22Rv1 (cell line): ENCODE data around the gene MESP1.
"Not testable (repeated sequence)": the region's sequence is repeated elsewhere in the genome, so short reads cannot be mapped to it uniquely, and the experiment has no call there.

ENCODE experiments used
- H3K27ac ChIP-seq: fragments of 450-650 bp; 2 replicates; pipeline ENCODE4 v1.5.1; 2017
- CTCF ChIP-seq: fragments of 450-650 bp; IDR thresholded peaks from 2 replicates; pipeline ENCODE4 v1.5.1; 2017; ENCODE audit warnings: mild to moderate bottlenecking
- ZFX ChIP-seq: fragments of 450-650 bp; IDR thresholded peaks from 2 replicates; pipeline ENCODE4 v1.6.1; 2017; ENCODE audit warnings: antibody characterized with exemption, borderline replicate concordance

The MESP1 gene

GRCh38 chr15:89792106-89792805 lies 41.2 kb upstream of the MESP1 start:
- TF ChIP-seq ZFX (no peak), CTCF (no peak)
- H3K27ac ChIP-seq: no peak overlapping the region

- H3K27ac ChIP-seq: no peak overlapping the region
- TF ChIP-seq CTCF (no peak), ZFX (no peak)
Observed at GRCh38 chr15:89790661-89791060, 39.6 kb upstream of the MESP1 start.

GRCh38 chr15:89790206-89790605 lies 39.2 kb upstream of the MESP1 start:
- no peak overlapping the region for H3K27ac ChIP-seq
- TF ChIP-seq ZFX: no peak
- no peak for TF ChIP-seq CTCF

- not testable (repeated sequence) for H3K27ac ChIP-seq
Observed at GRCh38 chr15:89788585-89788984, 37.5 kb upstream of the MESP1 start.

- no peak overlapping the region for H3K27ac ChIP-seq
- TF ChIP-seq ZFX (no peak), CTCF (no peak)
Observed at GRCh38 chr15:89787944-89788343, 36.9 kb upstream of the MESP1 start.

GRCh38 chr15:89785774-89786140 lies 34.7 kb upstream of the MESP1 start:
- TF ChIP-seq CTCF (no peak), ZFX (no peak)
- peak overlapping the region; percentile 48 for H3K27ac ChIP-seq

GRCh38 chr15:89785064-89785773 lies 34.2 kb upstream of the MESP1 start:
- TF ChIP-seq CTCF (no peak), ZFX (no peak)
- H3K27ac ChIP-seq: peak overlapping the region; percentile 48

GRCh38 chr15:89784686-89784960 lies 33.6 kb upstream of the MESP1 start:
- peak overlapping the region; percentile 48; the same call in 1 of the 2 replicates for H3K27ac ChIP-seq
- no peak for TF ChIP-seq ZFX
- TF ChIP-seq CTCF: no peak
